Activated naive CD8-positive, alpha-beta T cell treated with anti-CD3 and anti-CD28 coated beads, Interleukin-2, amount 10 ng/mL, durations not matched to agents 7 days and 5 days (primary cell): ENCODE measurements around the gene BRD7. TPM values are rescaled to one million over a fixed set of nuclear protein-coding genes. Genes with fewer than 3 reads are reported as not detected.

Source experiments
- ATAC-seq: fragments of 150-1000 bp; cut with Tn5 transposase; one replicate; pipeline ENCODE4 v1.10.0; 2021; ENCODE audit warnings: low read depth, moderate library complexity
- POLR2A ChIA-PET: fragments of 350-600 bp; sonication (Branson Sonifier 250); formaldehyde crosslinking; loops from one replicate; lab custom pipeline; 2021; ENCODE audit warnings: antibody characterized with exemption; lab: Charles Lee
- DNase-seq: peaks from one replicate; pipeline ENCODE4 v3.0.0; 2021
- H3K27ac Mint-ChIP-seq: one replicate; pipeline ENCODE4 v1.8.0; 2022; ENCODE audit warnings: mild to moderate bottlenecking, mixed read lengths
- H3K27me3 Mint-ChIP-seq: one replicate; pipeline ENCODE4 v1.8.0; 2022; ENCODE audit warnings: mild to moderate bottlenecking, moderate library complexity, mixed read lengths
- H3K36me3 Mint-ChIP-seq: one replicate; pipeline ENCODE4 v1.8.0; 2021; ENCODE audit warnings: mild to moderate bottlenecking, mixed read lengths
- H3K4me1 Mint-ChIP-seq: one replicate; pipeline ENCODE4 v1.8.0; 2021; ENCODE audit warnings: mixed read lengths
- H3K4me3 Mint-ChIP-seq: one replicate; pipeline ENCODE4 v1.8.0; 2022; ENCODE audit warnings: mild to moderate bottlenecking, moderate library complexity, mixed read lengths
- H3K9me3 Mint-ChIP-seq: one replicate; pipeline ENCODE4 v1.8.0; 2021; ENCODE audit warnings: mixed read lengths
- total RNA-seq, 2 experiments: library from RNA; stranded (reverse); gene quantifications; one replicate each; pipeline ENCODE4 v1.2.3, GENCODE V29; 2021

BRD7 gene
- total RNA-seq, 2 experiments from 2014 or later, result 81.4 to 84.3 TPM

DNA sequence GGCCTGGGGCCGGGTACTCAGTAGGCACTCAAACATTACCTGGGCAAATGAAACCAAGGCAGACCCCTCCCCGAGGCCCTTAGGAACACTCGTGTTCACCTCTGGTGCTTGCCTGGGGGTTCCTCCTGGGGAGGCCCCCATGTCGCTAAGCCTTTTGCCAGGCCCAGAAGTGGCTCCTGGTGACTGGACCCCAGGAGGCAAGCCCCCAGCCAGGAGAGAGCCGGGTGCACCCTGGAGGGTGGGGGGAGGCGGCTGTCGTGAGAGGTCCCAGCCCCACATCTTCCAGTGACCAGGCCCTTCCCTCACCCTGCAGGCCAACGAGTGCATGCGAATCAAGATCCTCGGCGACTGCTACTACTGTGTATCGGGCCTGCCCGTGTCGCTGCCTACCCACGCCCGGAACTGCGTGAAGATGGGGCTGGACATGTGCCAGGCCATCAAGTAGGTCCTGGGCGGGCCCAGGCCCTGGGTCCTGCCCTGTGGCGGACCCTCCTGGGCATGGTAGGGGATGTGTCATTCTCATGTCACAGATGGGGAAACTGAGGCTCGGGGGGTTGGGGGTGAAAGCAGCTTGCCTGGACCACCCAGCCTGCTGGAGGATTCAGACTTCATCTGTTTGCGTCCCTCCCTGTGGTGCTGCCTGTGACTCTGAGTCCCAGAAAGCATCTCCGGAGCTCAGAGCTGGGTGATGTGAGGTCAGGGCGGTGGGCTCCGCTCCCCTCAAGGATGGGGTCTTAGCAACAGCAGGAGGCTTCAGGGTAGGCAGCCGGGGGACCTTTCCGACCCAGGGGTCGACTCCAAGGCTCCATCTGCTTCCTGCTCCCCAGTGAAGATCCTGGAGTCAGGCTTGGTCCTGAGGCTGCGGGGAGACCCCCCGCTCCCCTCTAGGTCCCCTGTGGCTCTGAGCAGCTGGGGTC, 69.9 kb downstream of the BRD7 start:
- DNase-seq (peak; percentile 21), ATAC-seq (no peak)
- H3K4me3 Mint-ChIP-seq, result no peak overlapping the region
- peaks cover 8% of the 10 kb centered on the region for H3K4me1 Mint-ChIP-seq
- H3K27me3 Mint-ChIP-seq, result no peaks in the 10 kb centered on the region
- H3K9me3 Mint-ChIP-seq, result no peaks in the 10 kb centered on the region
- H3K27ac Mint-ChIP-seq, result no peak overlapping the region
- POLR2A ChIA-PET, result no interaction called here
- H3K36me3 Mint-ChIP-seq, result peaks cover 19% of the 10 kb centered on the region

DNA sequence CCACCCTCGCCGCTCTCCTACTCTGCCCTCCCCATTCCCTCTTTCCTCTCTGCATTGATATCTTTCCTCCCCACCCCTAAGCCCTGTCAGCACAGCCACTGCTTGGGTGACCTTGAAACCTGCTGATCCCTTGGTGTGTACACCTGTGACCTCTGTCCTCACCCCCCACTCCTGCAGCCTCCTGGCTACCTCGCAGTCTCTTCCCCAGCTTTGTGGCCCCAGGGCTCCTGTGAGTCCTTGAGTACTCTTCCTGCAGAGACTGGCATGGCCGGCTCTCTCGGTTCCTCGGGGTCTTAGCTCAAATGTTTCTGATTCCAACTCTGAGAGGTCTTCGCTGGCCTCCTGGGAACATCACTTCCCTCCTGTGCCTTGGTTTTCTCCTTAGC, 70.7 kb downstream of the BRD7 start:
- H3K27ac Mint-ChIP-seq, result peak overlapping the region; percentile 61
- H3K36me3 Mint-ChIP-seq, result peaks cover 16% of the 10 kb centered on the region
- POLR2A ChIA-PET, result interaction anchor here (1.0 kb wide), 1 partner anchor 9 kb away, joined by 6 read pairs; no protein-coding TSS in a partner anchor
- ATAC-seq (no peak), DNase-seq (peak; percentile 15)
- H3K9me3 Mint-ChIP-seq, result no peaks in the 10 kb centered on the region
- no peaks in the 10 kb centered on the region for H3K27me3 Mint-ChIP-seq
- peaks cover 9% of the 10 kb centered on the region for H3K4me1 Mint-ChIP-seq
- no peak overlapping the region for H3K4me3 Mint-ChIP-seq

DNA sequence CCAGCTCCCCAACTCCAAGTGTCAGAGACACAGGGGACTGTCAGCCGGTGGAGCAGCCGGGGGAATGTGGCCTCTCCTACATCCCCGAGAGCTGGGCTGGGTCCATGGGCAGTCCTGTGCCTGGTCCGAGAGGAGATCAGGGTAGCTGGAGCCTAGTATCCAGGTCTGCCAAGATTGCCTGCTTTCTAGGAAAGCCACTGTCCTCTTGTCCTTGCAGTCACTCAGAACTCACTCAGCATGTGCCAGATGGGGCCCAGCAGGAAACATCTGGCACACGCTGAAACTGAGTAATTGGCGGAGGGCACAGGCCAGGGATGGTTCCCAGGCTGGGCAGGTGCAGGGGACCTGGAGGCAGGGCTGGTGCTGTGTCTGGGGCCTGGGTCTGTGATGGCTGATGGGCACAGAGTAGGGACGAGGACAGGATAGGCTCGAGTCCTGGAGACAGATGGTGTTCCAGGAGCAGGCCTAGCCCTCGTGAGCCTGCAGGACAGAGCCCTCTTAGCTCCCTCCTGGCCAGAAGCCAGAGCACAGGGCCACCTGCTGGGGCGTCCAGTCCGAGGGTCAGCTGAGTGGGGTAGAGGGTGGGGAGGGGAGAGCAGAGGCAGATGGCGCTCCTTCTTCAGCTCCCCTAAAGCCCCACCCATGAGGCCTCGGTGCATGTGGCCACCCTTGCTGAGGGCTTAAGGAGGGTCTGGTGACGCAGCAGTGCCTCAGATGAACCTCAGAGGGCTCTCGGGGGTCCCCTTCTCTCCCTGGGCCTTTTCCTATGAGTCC, 71.3 kb downstream of the BRD7 start:
- no peaks in the 10 kb centered on the region for H3K27me3 Mint-ChIP-seq
- H3K9me3 Mint-ChIP-seq, result no peaks in the 10 kb centered on the region
- POLR2A ChIA-PET, result interaction anchor here (1.0 to 1.7 kb wide), 2 partner anchors 10 to 24 kb away, joined by 5 to 6 read pairs; no protein-coding TSS in a partner anchor
- H3K4me1 Mint-ChIP-seq, result peaks cover 9% of the 10 kb centered on the region
- ATAC-seq, result no peak
- peak; percentile 14 for DNase-seq
- no peak overlapping the region for H3K27ac Mint-ChIP-seq
- no peak overlapping the region for H3K4me3 Mint-ChIP-seq
- peaks cover 14% of the 10 kb centered on the region for H3K36me3 Mint-ChIP-seq

DNA sequence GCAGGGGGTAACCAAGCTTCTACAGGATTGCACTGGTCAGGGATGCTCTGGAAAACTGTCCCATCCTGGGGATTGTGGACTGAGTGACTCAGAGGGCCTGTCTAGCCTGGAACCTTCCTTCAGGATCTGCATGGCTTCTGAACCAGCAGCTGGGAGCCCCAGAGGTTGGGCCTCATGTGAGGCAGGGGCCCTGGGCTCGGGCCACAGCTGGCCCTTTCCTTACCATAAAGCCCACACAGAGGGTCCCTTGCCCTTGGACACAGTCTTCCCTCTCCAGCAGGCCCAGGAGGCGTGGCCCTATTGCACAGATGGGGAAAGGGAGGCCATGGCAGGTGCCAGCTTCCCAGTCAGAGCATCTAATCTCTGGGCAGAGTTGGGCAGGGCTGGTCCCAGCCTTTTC, 72.0 kb downstream of the BRD7 start:
- no peaks in the 10 kb centered on the region for H3K27me3 Mint-ChIP-seq
- no peak overlapping the region for H3K4me3 Mint-ChIP-seq
- DNase-seq (no peak), ATAC-seq (no peak)
- H3K27ac Mint-ChIP-seq, result no peak overlapping the region
- POLR2A ChIA-PET, result interaction anchor here (0.6 to 1.7 kb wide), 2 partner anchors 24 to 368 kb away, joined by 4 to 5 read pairs; no protein-coding TSS in a partner anchor
- peaks cover 14% of the 10 kb centered on the region for H3K36me3 Mint-ChIP-seq
- no peaks in the 10 kb centered on the region for H3K9me3 Mint-ChIP-seq
- H3K4me1 Mint-ChIP-seq, result peaks cover 9% of the 10 kb centered on the region

DNA sequence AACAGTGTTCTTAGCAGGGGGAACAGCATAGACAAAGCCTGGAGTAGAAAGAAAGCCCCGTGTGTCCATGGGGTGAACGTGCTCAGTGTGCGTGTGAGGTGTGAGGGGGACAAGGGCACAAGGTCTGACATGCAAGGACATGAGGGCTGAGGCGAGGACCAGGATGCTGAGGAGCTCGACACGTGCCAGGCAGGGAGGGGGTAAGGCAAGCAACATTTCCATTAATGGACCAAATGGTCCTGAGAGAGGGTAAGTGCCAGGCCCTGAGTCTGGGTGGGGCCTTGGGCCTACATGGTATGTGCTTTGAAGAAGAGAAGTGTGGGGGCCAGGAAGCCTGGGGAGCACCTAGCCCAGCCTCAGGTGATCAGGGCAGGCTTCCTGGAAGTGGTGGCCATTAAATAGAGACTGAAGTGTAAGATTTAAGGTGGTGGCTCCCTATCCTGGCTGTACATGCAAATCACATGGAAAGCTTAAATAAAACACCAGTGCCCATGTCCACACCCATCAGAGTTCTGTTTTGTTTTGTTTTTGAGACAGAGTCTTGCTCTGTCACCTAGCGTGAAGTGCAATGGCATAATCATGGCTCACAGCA, 73.2 kb downstream of the BRD7 start:
- H3K4me3 Mint-ChIP-seq, result no peak overlapping the region
- POLR2A ChIA-PET, result no interaction called here

DNA sequence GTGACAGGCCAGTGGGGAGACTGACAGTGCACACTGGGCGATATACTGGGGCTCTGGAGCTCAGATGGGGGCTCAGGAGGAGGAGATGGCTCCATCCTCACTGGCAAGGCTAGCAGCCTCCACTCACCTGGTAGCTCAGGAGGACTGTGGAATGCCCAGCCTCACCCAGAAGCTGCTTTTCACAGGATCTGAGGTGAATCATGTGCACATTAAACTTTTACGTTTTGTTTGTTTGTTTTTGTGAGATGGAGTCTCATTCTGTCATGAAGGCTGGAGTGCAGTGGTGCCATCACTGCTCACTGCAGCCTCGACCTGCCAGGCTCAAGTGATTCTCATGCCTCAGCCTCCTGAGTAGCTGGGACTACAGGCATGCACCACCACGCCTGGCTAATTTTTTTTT, 73.8 kb downstream of the BRD7 start:
- Mint-ChIP-seq H3K27me3 (no peaks in the 10 kb centered on the region), H3K27ac (no peak overlapping the region), H3K4me1 (peaks cover 9% of the 10 kb centered on the region), H3K36me3 (peaks cover 14% of the 10 kb centered on the region), H3K4me3 (no peak overlapping the region), H3K9me3 (no peaks in the 10 kb centered on the region)
- ATAC-seq, result no peak
- DNase-seq, result no peak
- POLR2A ChIA-PET, result no interaction called here

More for the DNA sequence above, 73.2 kb downstream of the BRD7 start:
- peak overlapping the region; percentile 30 for H3K27ac Mint-ChIP-seq
- peaks cover 9% of the 10 kb centered on the region for H3K4me1 Mint-ChIP-seq
- no peak for ATAC-seq
- no peaks in the 10 kb centered on the region for H3K27me3 Mint-ChIP-seq
- no peak for DNase-seq
- H3K9me3 Mint-ChIP-seq, result no peaks in the 10 kb centered on the region
- peaks cover 14% of the 10 kb centered on the region for H3K36me3 Mint-ChIP-seq

DNA sequence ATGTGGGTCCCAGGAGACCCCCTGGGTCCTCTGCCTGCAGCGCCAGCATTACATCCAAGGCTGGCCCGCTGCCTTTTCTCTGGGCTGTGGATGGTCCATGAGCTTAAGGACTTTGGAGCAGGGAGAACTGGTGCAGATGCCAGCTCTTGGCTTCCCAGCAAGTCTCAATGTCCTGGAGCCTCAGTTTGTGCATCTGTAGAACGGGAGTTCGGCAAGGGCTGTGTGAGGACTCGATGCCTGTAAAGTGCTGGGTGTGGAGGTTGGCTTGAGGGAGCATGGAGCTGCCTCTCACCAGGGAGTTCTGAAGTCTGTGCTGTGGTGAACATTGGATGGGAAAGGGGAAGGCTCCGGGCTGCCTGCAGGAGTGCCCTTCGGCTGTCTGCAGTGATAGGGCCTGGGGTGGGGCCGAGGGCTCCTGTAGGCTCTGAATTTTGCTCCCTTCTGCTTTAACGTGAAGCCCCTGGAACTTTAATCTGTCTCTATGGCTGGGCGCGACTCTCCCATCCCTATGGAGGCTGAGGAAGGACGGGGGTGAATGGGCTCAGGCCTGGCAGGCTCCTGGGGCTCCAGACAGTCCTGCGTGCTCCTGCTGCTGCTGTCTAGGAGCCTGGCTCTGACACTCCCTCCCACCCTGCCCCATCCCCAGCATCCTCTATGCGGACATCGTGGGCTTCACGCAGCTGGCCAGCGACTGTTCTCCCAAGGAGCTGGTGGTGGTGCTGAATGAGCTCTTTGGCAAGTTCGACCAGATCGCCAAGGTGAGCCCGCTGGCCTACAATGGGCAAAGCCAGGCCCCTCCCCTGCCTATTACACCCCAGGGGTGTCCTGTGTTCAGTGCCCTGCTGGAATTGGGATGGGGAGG, 74.6 kb downstream of the BRD7 start:
- no peak for ATAC-seq
- Mint-ChIP-seq H3K9me3 (no peaks in the 10 kb centered on the region), H3K4me1 (peaks cover 9% of the 10 kb centered on the region), H3K27ac (peak overlapping the region; percentile 21), H3K27me3 (no peaks in the 10 kb centered on the region), H3K4me3 (no peak overlapping the region), H3K36me3 (peaks cover 14% of the 10 kb centered on the region)
- POLR2A ChIA-PET, result no interaction called here
- DNase-seq, result no peak

DNA sequence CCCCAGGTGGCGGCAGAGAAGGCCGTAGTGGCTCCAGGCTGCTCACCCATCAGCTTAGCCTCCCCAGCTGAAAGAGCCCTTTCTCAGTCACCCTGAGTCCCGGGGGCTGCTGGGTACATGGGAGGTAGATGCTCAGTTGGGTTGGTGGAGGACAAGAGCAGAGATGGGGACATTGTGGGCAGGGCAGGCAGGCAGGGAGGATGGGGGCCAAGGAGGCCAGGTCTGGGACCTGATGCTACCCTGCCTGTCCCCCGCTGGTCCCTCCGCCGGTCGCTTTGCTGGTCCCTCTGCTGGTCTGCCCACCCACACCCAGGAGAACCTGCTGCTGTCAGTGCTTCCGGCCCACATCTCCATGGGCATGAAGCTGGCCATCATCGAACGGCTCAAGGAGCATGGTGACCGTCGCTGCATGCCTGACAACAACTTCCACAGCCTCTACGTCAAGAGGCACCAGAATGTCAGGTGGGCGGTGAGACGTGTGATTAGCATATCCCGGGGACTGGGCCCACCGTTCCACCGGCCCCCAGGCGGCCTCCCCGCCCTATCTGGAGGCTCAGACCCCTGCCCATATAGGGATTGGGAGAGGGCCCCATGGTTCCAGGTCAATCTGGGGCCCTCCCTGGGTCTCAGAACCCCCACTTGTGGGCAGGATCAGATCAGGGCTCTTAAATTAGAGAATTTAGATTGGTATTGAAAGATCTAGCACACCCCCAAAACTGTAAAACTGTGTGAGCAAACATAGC, 75.6 kb downstream of the BRD7 start:
- ATAC-seq (no peak), DNase-seq (no peak)
- no peaks in the 10 kb centered on the region for H3K27me3 Mint-ChIP-seq
- no peak overlapping the region for H3K27ac Mint-ChIP-seq
- no peak overlapping the region for H3K4me3 Mint-ChIP-seq
- peaks cover 16% of the 10 kb centered on the region for H3K36me3 Mint-ChIP-seq
- POLR2A ChIA-PET, result no interaction called here
- no peaks in the 10 kb centered on the region for H3K9me3 Mint-ChIP-seq
- H3K4me1 Mint-ChIP-seq, result peaks cover 9% of the 10 kb centered on the region

DNA sequence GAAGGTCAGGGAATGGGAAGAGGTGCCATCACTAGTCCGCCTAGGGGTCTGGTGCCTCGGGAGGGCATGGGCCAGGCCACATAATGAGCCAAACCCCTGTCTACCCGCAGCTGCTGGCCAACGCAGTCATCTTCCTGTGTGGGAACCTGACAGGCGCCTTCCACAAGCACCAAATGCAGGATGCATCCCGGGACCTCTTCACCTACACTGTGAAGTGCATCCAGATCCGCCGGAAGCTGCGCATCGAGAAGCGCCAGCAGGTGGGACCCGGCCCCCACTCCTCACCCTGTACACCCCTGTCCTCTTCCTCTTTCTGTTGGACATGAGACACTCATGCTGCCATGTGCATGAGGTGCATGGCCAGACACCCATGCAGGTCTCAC, 76.2 kb downstream of the BRD7 start:
- ATAC-seq, result no peak
- Mint-ChIP-seq H3K4me1 (peaks cover 9% of the 10 kb centered on the region), H3K9me3 (no peaks in the 10 kb centered on the region), H3K27me3 (no peaks in the 10 kb centered on the region), H3K27ac (no peak overlapping the region), H3K36me3 (peaks cover 13% of the 10 kb centered on the region), H3K4me3 (no peak overlapping the region)
- POLR2A ChIA-PET, result no interaction called here
- DNase-seq, result no peak

DNA sequence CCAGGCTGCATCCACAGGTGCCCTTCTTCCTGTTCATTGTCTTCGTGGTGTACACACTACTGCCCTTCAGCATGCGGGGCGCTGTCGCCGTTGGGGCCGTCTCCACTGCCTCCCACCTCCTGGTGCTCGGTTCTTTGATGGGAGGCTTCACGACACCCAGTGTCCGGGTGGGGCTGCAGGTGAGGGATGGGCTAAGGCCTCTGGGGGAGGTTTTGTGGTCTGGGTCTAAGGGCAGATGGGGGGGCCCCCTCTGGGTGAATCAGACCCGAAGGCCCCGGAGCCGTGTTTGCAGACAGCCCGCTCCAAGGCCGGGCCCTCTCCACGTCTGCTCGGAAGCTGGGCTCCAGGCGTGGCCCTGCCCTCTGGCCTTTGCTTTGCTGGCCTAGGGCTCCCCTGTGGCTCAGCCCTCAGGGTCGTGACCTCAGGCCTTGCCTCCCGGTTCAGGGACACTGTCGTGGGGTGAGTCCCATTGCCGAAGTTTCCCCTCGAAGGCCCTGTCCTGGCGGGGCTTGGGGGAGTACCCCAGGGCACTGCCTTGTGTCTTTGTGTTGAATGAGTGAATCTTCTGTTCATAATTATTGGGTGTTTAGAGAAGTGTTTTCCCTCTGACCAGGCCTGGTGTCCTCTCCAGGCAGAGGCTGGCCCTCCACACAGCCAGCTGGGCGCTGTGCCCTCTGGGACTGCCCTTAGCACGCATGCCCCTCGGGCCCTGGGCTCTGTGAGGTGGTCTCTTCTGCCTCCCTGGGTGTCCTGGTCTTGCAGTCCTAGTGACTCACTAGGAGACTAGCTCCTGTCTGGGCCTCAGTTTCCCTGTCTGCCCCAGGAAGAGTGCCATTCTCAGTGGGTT, 76.8 kb downstream of the BRD7 start:
- Mint-ChIP-seq H3K36me3 (peaks cover 14% of the 10 kb centered on the region), H3K27me3 (no peaks in the 10 kb centered on the region), H3K4me1 (peaks cover 9% of the 10 kb centered on the region), H3K4me3 (no peak overlapping the region), H3K9me3 (no peaks in the 10 kb centered on the region), H3K27ac (no peak overlapping the region)
- ATAC-seq (no peak), DNase-seq (no peak)
- POLR2A ChIA-PET, result no interaction called here

DNA sequence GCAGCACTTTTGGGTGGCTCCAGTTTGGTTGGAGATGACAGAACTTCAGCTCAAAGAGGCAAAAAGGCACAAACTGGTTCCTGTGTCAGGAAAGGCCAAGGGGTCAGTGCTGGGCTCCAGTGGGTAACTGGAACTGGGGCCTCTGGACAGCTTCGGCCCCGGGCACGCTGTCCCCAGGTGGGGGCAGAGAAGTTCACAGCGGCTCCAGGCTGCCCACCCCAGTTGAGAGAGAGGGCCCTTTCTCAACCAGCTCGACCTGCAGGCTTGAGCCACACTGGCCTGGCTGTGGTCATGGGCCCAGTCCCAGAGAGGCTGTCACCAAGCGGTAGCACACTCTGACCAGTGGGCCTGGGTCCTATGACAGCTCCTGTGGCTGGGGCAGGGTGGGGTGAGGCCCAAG, 77.9 kb downstream of the BRD7 start:
- H3K4me1 Mint-ChIP-seq, result peaks cover 9% of the 10 kb centered on the region
- POLR2A ChIA-PET, result no interaction called here
- H3K27me3 Mint-ChIP-seq, result no peaks in the 10 kb centered on the region
- ATAC-seq (no peak), DNase-seq (no peak)
- H3K9me3 Mint-ChIP-seq, result no peaks in the 10 kb centered on the region
- peaks cover 19% of the 10 kb centered on the region for H3K36me3 Mint-ChIP-seq
- H3K4me3 Mint-ChIP-seq, result no peak overlapping the region
- H3K27ac Mint-ChIP-seq, result no peak overlapping the region
